Stimulated activated CD4-positive, alpha-beta T cell treated with anti-CD3 and anti-CD28 coated beads, Interleukin-15, amount 100 ng/mL, for 24 hours (primary cell): Measurements from ENCODE around the gene DYSF.

Experiments used
- DNase-seq: peaks from one replicate; pipeline ENCODE4 v3.0.0-alpha.2; 2020

The DYSF gene

DNA sequence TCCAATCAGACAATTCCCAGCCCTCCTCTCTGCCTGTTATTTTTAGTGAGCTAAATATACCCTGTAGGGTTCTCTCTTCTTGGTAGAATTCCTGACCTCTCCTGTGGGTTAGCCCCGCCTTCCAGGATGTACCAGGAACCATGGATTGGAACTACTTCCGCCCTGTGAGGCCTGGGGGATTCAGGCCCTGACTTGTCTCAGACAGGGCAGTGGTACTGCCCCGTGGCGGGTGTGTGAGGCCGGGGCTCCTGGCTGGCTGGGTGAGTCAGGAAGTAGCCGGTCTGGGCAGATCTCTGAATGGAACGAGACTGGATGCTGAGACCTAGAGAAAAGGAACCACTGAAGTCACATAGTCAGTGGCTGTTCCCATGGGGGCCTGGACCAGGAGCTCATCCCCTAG, 50.5 kb downstream of the DYSF start:
- no peak for DNase-seq

GRCh38 chr2:71504611-71505010, 51.2 kb downstream of the DYSF start:
- no peak for DNase-seq

- DNase-seq: no peak
Observed at GRCh38 chr2:71505086-71505769, 51.9 kb downstream of the DYSF start.

DNA sequence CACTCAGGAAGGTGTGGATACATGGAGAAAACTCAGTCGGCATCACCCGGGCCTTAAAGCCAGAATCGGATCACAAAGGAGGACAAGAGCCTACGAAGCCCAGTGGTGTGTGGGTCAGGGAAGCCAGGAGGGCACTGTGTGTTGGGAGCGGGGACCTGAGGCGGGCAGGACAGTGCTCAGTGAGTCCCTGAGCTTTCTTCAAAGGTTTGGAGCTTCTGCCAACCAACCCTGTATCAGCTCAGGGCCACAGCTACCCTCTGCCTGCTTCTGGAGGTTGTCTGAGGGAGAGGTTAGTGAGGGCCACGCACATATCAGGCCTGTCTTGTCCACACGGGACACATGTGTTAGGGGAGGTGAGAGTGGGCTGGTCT, 52.4 kb downstream of the DYSF start:
- DNase-seq: no peak

- no peak for DNase-seq
Observed at GRCh38 chr2:71506222-71507153, 53.1 kb downstream of the DYSF start.

DNA sequence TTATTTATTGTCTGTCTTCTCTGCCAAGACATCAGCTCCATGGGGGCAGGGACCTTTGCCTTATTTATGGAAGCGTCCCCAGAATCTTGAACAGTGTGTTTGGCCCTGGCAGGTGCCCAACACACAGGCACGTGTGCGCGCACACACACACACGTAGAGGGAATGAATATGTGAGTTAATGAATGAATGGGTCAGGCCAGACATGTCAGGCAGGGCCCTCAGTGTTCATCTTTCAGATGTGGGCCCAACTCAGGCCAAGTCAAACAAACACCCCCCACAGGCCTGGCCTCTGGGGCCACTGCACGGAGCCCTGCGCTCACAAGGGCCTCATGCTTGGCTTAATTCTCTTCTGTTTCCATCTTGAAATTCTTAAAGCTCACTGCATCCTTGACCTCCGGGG, 54.1 kb downstream of the DYSF start:
- no peak for DNase-seq

DNA sequence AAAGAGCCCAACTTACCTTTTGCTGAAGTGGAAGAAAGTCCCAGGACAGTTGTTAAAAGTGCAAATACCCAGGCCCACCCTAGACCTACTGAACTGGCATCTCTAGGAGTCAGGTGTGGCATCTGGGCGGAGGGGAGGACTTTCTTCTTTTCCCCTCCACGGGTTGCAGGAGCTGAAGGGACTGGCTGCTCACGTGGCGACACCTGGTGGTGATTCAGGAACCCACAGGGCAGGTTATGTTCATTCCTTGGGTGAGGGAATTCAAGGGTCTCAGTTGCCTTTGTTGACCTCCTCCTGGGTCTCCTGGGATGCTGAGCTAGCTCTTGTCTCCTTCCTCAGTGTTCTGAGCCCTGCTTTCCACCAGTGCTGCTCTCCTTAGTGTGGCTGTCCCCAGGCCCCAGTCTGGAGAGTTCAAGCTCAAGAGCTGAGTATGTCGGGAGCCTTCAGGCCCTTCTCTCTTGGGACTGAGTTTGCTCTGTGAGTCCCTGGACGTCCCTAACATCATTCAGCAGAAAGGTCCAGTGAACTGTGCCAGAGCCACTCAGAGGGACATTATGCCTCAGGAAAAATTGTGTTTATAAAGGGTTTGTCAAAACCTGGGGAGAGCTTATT, 56.9 kb downstream of the DYSF start:
- peak; percentile 80 for DNase-seq

GRCh38 chr2:71510938-71511337, 57.6 kb downstream of the DYSF start:
- no peak for DNase-seq

GRCh38 chr2:71511776-71512175, 58.4 kb downstream of the DYSF start:
- no peak for DNase-seq

DNA sequence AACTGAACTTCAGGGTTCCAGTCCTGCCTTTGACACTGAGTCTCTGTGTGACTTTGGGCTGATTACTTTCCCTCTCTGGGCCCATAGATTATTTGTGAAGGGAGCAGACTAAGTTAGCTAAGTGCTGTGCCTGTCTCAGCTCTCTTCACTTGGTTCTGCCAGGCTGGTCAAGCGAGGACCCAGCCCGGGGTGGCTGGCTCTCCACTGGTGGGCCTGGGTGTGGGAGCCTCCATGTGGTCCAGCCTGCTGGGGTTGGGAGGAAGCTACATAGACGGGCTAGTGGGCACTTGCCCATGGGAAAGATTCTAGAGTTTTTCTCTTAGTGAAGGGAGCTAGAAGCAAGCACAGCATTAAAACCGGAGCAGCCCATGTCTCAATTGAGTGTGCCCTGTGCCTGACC, 59.0 kb downstream of the DYSF start:
- no peak for DNase-seq

- no peak for DNase-seq
Observed at GRCh38 chr2:71513096-71513495, 59.7 kb downstream of the DYSF start.

GRCh38 chr2:71513721-71514120, 60.4 kb downstream of the DYSF start:
- DNase-seq: no peak

DNA sequence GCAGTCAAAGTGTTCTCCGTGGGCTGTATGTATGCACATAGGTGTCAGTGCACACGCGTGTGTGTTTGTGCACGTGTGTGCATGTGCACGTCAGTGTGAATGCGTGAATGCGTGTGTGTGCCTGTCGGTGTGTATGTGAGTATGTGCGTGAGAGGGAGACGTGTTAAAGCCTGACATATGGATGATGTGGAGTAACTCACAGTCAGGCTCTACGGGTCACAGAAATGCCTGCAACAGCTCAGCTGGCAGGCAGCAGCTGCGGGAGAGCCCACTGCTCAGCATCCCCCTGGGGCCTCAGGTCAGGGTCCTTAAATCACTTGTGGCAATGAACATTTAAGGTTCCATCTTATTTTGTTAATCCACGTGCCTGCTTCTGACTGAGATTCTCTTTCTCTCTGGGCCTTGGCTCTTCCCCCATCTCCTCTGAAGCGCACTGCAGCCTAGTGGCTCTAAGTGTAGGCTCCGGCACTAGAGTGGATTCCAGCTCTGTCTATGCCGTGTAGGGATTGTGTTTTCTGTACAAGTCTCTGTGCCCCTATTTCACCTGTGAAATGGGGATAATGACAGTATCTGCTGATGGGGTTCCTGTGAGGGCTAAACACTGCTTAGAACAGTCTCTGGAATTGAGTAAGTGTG, 63.0 kb downstream of the DYSF start:
- no peak for DNase-seq

DNA sequence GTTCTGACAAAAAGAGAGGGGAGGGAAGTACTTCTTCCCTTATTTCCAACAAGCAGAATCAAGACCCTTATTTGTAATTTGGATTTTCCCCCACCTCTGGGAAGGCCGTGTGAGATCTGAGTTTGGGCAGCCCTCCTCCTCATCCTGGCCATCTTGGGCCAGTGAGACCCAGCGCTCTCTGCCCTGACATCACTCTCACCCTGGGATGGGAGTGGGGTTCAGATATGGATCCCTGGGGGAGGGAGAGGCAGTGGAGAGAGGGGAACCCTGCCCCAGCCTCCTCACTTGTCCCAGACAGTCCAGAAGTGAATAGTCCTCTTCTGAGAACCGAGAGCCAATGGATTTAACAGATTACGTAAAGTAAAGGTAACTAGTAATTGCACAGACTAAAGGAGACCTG, 64.5 kb downstream of the DYSF start:
- no peak for DNase-seq

GRCh38 chr2:71521436-71521950, 68.1 kb downstream of the DYSF start:
- DNase-seq: no peak

- DNase-seq: no peak
Observed at GRCh38 chr2:71524476-71524875, 71.1 kb downstream of the DYSF start.

- no peak for DNase-seq
Observed at GRCh38 chr2:71526141-71526540, 72.8 kb downstream of the DYSF start.

GRCh38 chr2:71526975-71527374, 73.6 kb downstream of the DYSF start:
- no peak for DNase-seq

- DNase-seq: no peak
Observed at GRCh38 chr2:71528131-71528591, 74.8 kb downstream of the DYSF start.

GRCh38 chr2:71528749-71529148, 75.4 kb downstream of the DYSF start:
- DNase-seq: no peak

DNA sequence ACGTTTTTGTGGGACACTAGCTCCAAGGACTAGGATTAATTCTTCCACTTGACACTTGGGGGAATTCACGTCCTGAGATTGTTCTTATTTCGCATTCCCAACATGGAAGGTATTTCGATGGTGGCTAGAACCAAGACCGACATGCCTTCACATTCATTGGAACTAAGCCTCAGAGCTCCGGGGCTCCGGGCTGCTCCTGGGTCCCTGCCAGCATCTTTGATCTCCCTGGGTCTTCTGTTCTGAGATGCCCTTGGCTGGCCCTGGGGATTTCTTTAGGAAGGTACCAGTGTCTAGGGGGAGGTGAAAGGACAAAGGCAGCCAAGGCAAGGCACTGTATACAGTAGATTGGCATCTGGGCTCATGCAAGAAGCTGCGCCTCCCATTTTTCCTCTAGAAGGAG, 76.8 kb downstream of the DYSF start:
- no peak for DNase-seq

- peak; percentile 20 for DNase-seq
Observed at GRCh38 chr2:71530641-71531332, 77.4 kb downstream of the DYSF start.
